ENCODE results near the gene TRA2A. TPM values are rescaled to one million over a fixed set of nuclear protein-coding genes. Genes with fewer than 3 reads are reported as not detected.

TRA2A gene
- total and polyA plus RNA-seq, 2 of the 13 experiments (the other 11 are each of a cell fraction or from before 2014, with no cell fraction given): 39.1 to 41.6 TPM

GRCh38 chr7:23530405-23530804 is 1.4 kb downstream of the TRA2A start (continued):
- TF ChIP-seq NCOA5 (CRISPR knock-in tag; IDR thresholded peaks at IDR 0.05) (no peak), IKZF4 (CRISPR knock-in tag; IDR thresholded peaks at IDR 0.05; ENCODE audit: borderline replicate concordance, low read depth, not compliant biosample characterization) (no peak), ZNF44 (CRISPR knock-in tag; IDR thresholded peaks at IDR 0.05) (no peak), RFX1 (IDR thresholded peaks at IDR 0.05) (peak; percentile 37), FLYWCH1 (CRISPR knock-in tag; IDR thresholded peaks at IDR 0.05) (no peak), GPBP1L1 (CRISPR knock-in tag; IDR thresholded peaks at IDR 0.05) (no peak), ZNF383 (CRISPR knock-in tag; IDR thresholded peaks at IDR 0.05; ENCODE audit: borderline replicate concordance) (no peak), ZKSCAN8 (CRISPR knock-in tag; IDR thresholded peaks at IDR 0.05; ENCODE audit: borderline replicate concordance) (no peak), MBD4 (IDR thresholded peaks at IDR 0.05; ENCODE audit: borderline replicate concordance, low read length) (no peak), SOX13 (IDR thresholded peaks at IDR 0.05) (no peak), SOX13 (CRISPR knock-in tag; conservative IDR thresholded peaks at IDR 0.05 in 1 of 2, IDR thresholded peaks at IDR 0.05 in 1 of 2) (peak in 1 of 2 experiments; percentile 62; a peak in 1 of 4 replicates), FOXP1 (IDR thresholded peaks at IDR 0.05) (no peak), FOXP1 (CRISPR knock-in tag; IDR thresholded peaks at IDR 0.05) (peak; percentile 61), ZNF709 (CRISPR knock-in tag; IDR thresholded peaks at IDR 0.05) (no peak), YY1 (IDR thresholded peaks at IDR 0.05; ENCODE audit: insufficient read depth, insufficient replicate concordance, low read depth, low read length) (no peak), ZNF550 (CRISPR knock-in tag; IDR thresholded peaks at IDR 0.05; ENCODE audit: borderline replicate concordance) (no peak), FOXM1 (CRISPR knock-in tag; IDR thresholded peaks at IDR 0.05) (no peak), SOX6 (IDR thresholded peaks at IDR 0.05) (no peak), SOX6 (CRISPR knock-in tag; IDR thresholded peaks at IDR 0.05) (no peak), TIGD3 (CRISPR knock-in tag; IDR thresholded peaks at IDR 0.05; ENCODE audit: borderline replicate concordance) (no peak), CSRNP1 (CRISPR knock-in tag; IDR thresholded peaks at IDR 0.05) (no peak), KAT7 (CRISPR knock-in tag; IDR thresholded peaks at IDR 0.05; ENCODE audit: borderline replicate concordance) (no peak), JUND (CRISPR knock-in tag; IDR thresholded peaks at IDR 0.05) (no peak), TRIM24 (CRISPR knock-in tag; IDR thresholded peaks at IDR 0.05) (no peak)
- TF ChIP-seq, protein P1, sequence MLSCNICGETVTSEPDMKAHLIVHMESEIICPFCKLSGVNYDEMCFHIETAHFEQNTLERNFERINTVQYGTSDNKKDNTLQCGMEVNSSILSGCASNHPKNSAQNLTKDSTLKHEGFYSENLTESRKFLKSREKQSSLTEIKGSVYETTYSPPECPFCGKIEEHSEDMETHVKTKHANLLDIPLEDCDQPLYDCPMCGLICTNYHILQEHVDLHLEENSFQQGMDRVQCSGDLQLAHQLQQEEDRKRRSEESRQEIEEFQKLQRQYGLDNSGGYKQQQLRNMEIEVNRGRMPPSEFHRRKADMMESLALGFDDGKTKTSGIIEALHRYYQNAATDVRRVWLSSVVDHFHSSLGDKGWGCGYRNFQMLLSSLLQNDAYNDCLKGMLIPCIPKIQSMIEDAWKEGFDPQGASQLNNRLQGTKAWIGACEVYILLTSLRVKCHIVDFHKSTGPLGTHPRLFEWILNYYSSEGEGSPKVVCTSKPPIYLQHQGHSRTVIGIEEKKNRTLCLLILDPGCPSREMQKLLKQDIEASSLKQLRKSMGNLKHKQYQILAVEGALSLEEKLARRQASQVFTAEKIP (CRISPR knock-in tag; IDR thresholded peaks at IDR 0.05; ENCODE audit: borderline replicate concordance): no peak

Data from HepG2 (cell line).